ENCODE data around the gene ACO2.
"Not testable (repeated sequence)": the region's sequence is repeated elsewhere in the genome, so short reads cannot be mapped to it uniquely, and the experiment has no call there.

The ACO2 gene

DNA sequence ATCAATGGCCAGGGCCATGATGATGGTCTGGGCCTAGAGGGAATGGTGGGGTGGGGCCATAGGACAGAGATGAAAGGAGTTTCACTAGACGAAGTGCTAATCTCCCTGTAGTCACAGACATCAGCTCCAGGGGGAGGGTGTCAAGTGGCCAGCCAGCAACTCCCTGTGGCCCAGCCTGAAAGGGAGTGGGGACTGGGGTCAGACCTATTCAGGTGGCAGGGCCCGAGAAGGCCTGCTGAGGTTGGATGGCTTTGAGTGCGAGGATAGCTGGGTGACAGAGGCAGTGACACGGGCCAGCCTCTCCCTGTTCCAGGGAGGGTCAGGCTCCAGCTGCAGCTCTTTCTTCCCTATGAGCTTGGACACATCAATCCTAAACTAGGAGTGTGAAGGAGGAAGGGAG lies 33.4 kb upstream of the ACO2 start:
- DNase-seq (ENCODE audit: insufficient read length, low spot score) (no peak), FAIRE-seq (no peak)
- TF ChIP-seq, protein P1, sequence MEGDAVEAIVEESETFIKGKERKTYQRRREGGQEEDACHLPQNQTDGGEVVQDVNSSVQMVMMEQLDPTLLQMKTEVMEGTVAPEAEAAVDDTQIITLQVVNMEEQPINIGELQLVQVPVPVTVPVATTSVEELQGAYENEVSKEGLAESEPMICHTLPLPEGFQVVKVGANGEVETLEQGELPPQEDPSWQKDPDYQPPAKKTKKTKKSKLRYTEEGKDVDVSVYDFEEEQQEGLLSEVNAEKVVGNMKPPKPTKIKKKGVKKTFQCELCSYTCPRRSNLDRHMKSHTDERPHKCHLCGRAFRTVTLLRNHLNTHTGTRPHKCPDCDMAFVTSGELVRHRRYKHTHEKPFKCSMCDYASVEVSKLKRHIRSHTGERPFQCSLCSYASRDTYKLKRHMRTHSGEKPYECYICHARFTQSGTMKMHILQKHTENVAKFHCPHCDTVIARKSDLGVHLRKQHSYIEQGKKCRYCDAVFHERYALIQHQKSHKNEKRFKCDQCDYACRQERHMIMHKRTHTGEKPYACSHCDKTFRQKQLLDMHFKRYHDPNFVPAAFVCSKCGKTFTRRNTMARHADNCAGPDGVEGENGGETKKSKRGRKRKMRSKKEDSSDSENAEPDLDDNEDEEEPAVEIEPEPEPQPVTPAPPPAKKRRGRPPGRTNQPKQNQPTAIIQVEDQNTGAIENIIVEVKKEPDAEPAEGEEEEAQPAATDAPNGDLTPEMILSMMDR (IDR thresholded peaks at IDR 0.05; ENCODE audit: insufficient read depth, missing control alignments): no peak

DNA sequence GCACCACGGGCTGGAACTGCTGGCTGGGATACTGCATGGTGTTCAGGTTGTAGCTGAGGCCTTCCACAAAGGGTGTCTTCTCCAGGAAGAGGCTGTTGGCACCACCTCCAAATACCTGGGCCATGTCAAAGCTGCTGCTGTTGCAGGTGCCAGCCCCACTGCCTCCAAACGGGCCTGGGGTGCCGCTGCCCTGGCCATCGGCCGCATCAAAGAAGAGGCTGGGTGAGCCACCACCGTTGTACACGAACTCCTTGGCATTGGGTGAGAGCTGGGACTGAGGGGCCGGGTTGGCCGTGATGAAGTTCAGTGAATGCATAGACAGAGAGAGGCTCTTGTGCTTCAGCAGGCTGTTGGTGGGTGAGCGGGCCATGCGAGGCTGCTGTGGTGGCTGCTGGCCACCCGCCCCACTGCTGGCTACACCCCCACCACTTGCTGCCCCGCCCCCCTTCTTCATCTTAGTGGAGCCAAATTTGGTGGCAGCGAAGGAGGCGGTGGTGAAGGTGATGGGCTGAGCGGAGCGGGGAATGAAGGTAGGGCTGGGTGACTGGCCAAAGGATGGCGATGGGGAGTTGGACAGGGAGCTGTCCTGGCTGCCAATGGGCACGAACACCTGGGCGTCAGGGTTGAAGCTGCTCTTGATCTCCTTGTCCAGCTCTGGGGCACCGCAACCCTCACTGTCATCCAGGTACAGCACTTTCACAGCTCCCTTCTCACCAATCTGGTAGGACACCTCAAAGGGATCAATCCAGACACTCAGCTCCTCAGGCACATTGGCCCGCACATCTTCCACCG lies 32.4 kb upstream of the ACO2 start:
- TF ChIP-seq, protein P1 (IDR thresholded peaks at IDR 0.05; ENCODE audit: insufficient read depth, missing control alignments): no peak
- DNase-seq (ENCODE audit: insufficient read length, low spot score) (no peak), FAIRE-seq (no peak)

DNA sequence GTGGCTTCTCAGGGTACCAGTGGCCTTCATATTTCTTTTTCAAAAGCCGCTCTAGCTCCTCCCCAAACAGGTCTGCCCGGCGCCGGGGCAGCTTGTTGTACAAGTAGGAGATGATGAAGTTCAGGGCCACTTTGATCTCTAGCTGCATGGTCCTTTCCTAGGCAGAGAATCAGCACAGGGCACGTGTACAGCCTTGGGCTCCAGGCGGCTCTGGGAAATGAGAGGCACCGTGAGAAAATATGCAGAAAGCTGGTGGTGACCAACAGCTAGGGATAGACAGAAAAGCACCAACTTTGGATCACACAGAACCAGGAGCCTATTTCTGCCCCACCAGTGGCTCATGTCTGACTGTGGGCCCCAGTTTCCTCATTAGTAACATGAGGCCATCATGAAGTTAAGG lies 31.7 kb upstream of the ACO2 start:
- DNase-seq (ENCODE audit: insufficient read length, low spot score): no peak
- TF ChIP-seq, protein P1 (IDR thresholded peaks at IDR 0.05; ENCODE audit: insufficient read depth, missing control alignments): no peak
- FAIRE-seq: no peak

DNA sequence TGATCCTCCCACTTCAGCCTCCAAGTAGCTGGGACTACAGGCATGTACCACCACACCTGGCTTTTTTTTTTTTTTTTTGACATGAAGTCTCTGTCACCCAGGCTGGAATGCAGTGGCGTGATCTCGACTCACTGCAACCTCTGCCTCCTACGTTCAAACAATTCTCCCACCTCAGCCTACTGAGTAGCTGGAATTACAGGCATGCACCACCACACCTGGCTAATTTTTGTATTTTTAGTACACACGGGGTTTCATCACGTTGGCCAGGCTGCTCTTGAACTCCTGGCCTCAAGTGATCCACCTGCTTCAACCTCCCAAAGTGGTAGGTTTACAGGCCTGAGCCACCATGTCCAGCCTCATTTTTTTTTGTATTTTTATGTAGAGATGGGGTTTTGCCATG lies 28.4 kb upstream of the ACO2 start:
- DNase-seq (ENCODE audit: insufficient read length, low spot score); FAIRE-seq: not testable (repeated sequence)

DNA sequence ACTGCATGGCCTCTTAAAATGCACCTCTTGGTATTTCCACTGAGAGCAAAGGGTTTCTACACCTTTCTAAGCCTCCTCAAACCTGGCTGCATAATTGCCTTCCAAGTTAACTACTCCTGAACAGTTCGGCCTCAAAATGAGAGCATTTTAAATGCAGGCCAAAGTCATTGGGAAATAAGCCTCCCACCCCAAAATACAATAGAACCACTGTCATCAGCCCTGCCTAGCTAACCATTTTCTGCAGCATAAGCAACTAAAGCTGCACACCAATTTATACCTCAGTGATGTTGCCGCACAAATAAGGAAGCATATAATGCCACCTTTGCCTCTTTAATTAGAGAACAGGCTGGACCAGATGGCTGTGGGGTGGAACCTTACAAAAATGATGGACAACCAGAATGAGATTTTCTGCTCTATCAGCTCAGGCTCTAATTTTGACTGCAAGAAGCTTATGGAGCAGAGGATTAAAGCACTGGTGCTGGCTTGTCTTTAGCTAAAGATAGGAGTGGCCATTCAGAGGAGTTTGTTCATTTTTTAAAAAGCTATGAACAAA lies 26.6 kb upstream of the ACO2 start:
- TF ChIP-seq, protein P1 (IDR thresholded peaks at IDR 0.05; ENCODE audit: insufficient read depth, missing control alignments): no peak
- no peak for FAIRE-seq
- DNase-seq (ENCODE audit: insufficient read length, low spot score): no peak

DNA sequence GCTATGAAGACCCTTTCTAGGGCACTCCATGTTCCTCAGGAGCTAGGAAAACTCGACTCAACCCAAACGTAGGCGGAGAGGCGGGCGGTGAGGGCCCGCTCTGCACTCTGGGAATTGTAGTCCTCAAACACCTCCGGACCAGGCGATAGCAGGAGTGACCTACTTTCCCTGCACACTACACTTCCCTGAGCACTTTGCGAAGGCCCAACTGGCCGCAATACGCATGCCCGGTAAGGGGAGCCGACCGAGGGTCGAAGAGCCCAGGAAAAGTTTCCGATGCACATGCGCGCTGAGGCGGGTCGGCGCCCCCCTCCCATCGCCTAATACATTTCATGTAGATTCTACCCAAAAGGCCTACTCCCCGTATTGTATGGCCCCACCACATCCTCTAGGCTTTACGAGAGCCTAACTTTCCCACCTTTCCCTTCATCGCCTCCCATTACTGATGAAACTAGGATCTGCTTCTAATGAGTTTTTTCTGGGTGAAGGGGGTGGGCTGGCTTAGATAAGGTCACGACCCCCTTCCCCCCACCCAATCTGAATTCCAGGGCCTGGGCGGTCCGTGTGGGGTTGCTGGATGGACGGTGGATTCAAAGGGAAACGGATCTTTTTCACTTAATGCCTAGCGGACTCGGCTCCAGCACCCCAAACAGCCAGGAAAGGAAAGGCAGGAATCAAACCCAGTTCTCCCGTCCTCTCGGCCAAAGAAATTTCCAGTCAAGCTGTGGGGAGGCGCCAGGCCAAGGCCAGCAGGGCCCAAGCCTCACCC lies 24.4 kb upstream of the ACO2 start:
- FAIRE-seq (no peak), DNase-seq (ENCODE audit: insufficient read length, low spot score) (no peak)
- TF ChIP-seq, protein P1 (IDR thresholded peaks at IDR 0.05; ENCODE audit: insufficient read depth, missing control alignments): no peak

DNA sequence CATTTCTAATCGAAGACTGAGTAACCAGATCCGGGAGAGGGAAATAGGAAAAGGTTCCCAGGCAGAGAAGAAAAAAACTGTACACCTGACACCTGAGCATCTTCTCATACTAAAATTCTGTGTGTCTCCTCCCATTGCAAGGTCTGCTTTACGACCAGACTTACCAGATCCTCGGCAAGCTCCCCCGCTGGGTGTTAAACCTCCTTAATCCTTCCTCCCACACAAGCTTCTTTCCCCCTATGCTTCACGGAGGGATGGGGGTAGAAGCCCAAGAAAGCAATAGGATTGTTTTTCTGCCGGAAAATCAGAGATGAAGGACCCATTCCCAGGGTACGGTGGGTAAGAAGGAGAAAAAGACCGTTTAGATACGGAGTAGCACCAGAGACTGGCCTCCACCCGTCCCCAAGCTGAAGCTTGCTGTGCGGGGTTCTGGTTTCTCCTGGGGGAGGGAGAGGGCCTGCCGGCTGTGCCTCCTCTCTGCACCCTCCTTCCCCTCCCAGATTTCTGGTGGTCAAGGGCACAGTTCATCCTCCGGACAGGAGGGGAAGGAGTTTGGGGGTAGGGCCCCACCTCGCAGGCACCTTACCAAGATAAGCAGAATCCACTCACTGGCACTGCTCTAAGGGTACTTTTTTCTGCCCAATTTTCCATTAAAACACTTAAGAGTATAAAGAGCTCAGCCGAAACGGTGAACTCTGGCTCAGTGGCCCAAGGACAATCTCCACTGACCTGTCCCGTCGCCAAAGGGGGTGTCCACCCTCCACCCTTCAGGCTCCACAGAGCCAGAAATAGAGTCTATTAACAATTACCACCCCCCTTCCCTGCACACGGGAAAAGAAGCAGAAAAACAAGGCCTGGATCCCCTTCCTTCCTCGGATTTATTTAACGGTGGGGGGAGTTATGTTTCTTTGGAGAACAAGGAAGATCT lies 23.5 kb upstream of the ACO2 start:
- no peak for DNase-seq (ENCODE audit: insufficient read length, low spot score)
- FAIRE-seq: no peak
- TF ChIP-seq, protein P1 (IDR thresholded peaks at IDR 0.05; ENCODE audit: insufficient read depth, missing control alignments): no peak

Measured in D721Med (cell line).